Mesenchymal stem cell (in vitro differentiated cells and primary cell): ENCODE data around the gene PRR4.

Source experiments
- DNase-seq: peaks from one replicate; pipeline ENCODE4 v3.0.0-alpha.2; 2013
- H2AFZ ChIP-seq: one replicate; pipeline ENCODE4 v1.6.1; 2013; ENCODE audit warnings: low read depth, mild to moderate bottlenecking, control low read depth, inconsistent platforms, low read length, moderate library complexity
- H2AK5ac ChIP-seq: 2 replicates; pipeline ENCODE4 v1.6.1; 2013; ENCODE audit warnings: low read length, moderate library complexity, mild to moderate bottlenecking, inconsistent platforms; ENCODE audit not compliant: severe bottlenecking
- H2BK120ac ChIP-seq: one replicate; pipeline ENCODE4 v1.6.1; 2013; ENCODE audit warnings: low read depth, mild to moderate bottlenecking, inconsistent platforms, low read length, moderate library complexity
- H2BK12ac ChIP-seq, 2 experiments: one replicate each; pipeline ENCODE4 v1.6.1; 2013; ENCODE audit warnings: inconsistent platforms in 2 of 2, low read length in 2 of 2, mild to moderate bottlenecking in 2 of 2, moderate library complexity in 2 of 2, control low read depth in 1 of 2
- H2BK15ac ChIP-seq: one replicate; pipeline ENCODE4 v1.6.1; 2013; ENCODE audit warnings: mild to moderate bottlenecking, low read depth, inconsistent platforms; ENCODE audit not compliant: poor library complexity, severe bottlenecking
- H2BK5ac ChIP-seq: 2 replicates; pipeline ENCODE4 v1.6.1; 2013; ENCODE audit warnings: low read depth, mild to moderate bottlenecking, low read length, control low read depth, inconsistent platforms; ENCODE audit not compliant: poor library complexity, severe bottlenecking
- H3K14ac ChIP-seq, 2 experiments: one replicate each; pipeline ENCODE4 v1.6.1; 2013; ENCODE audit warnings: inconsistent platforms in 2 of 2, low read length in 2 of 2, control low read depth in 1 of 2, mild to moderate bottlenecking in 1 of 2, moderate library complexity in 1 of 2
- H3K18ac ChIP-seq, 2 experiments: one replicate each; pipeline ENCODE4 v1.6.1; 2013; ENCODE audit warnings: inconsistent platforms in 2 of 2, low read length in 2 of 2, control low read depth in 1 of 2, low read depth in 1 of 2, mild to moderate bottlenecking in 1 of 2
- H3K23ac ChIP-seq, 2 experiments: one replicate each; pipeline ENCODE4 v1.6.1; 2013; ENCODE audit warnings: inconsistent platforms in 2 of 2, low read length in 2 of 2, mild to moderate bottlenecking in 2 of 2, moderate library complexity in 2 of 2, control low read depth in 1 of 2
- H3K27ac ChIP-seq: 2 replicates; pipeline ENCODE4 v1.5.1; 2013; ENCODE audit warnings: mild to moderate bottlenecking, moderate library complexity, low read length, control low read depth, inconsistent platforms; ENCODE audit not compliant: poor library complexity, severe bottlenecking
- H3K27me3 ChIP-seq, 2 experiments: 2 replicates each; pipeline versions ENCODE4 v1.6.1 to v1.7.0; 2013; ENCODE audit warnings: low read length in 2 of 2, mild to moderate bottlenecking in 2 of 2, moderate library complexity in 2 of 2, control low read depth in 1 of 2, inconsistent platforms in 1 of 2; ENCODE audit not compliant: control insufficient read depth in 1 of 2, insufficient read depth in 1 of 2
- H3K36me3 ChIP-seq, 2 experiments: 2 replicates each; pipeline versions ENCODE4 v1.6.1 to v1.7.0; 2013; ENCODE audit warnings: low read length in 2 of 2, control low read depth in 1 of 2, inconsistent platforms in 1 of 2, low read depth in 1 of 2, mild to moderate bottlenecking in 1 of 2; ENCODE audit not compliant: insufficient read depth in 2 of 2, control insufficient read depth in 1 of 2
- H3K4ac ChIP-seq, 2 experiments: one replicate each; pipeline ENCODE4 v1.6.1; 2013; ENCODE audit warnings: inconsistent platforms in 2 of 2, low read length in 2 of 2, mild to moderate bottlenecking in 2 of 2, moderate library complexity in 2 of 2, control low read depth in 1 of 2, low read depth in 1 of 2
- H3K4me1 ChIP-seq: 2 replicates; pipeline ENCODE4 v1.6.1; 2013; ENCODE audit warnings: low read depth, low read length, control low read depth; ENCODE audit not compliant: control insufficient read depth, insufficient read depth
- H3K4me2 ChIP-seq: 2 replicates; pipeline ENCODE4 v1.6.1; 2013; ENCODE audit warnings: low read length, mild to moderate bottlenecking, inconsistent platforms; ENCODE audit not compliant: poor library complexity, severe bottlenecking
- H3K4me3 ChIP-seq, 2 experiments: 2 replicates each; pipeline versions ENCODE4 v1.5.1 to v1.7.0; 2013; ENCODE audit warnings: low read length in 2 of 2, mild to moderate bottlenecking in 2 of 2, control low read depth in 1 of 2, low read depth in 1 of 2; ENCODE audit not compliant: insufficient read depth in 1 of 2
- H3K79me1 ChIP-seq: replicated peaks from 2 replicates; pipeline ENCODE4 v1.6.1; 2013; ENCODE audit warnings: mild to moderate bottlenecking, control low read depth, low read length, inconsistent platforms; ENCODE audit not compliant: poor library complexity, severe bottlenecking
- H3K9ac ChIP-seq: 2 replicates; pipeline ENCODE4 v1.7.0; 2013; ENCODE audit warnings: mild to moderate bottlenecking, low read length, moderate library complexity
- H3K9me3 ChIP-seq: 2 replicates; pipeline ENCODE4 v1.7.0; 2013; ENCODE audit warnings: mild to moderate bottlenecking, low read length; ENCODE audit not compliant: control insufficient read depth
- H4K8ac ChIP-seq: one replicate; pipeline ENCODE4 v1.6.1; 2013; ENCODE audit warnings: inconsistent platforms, mild to moderate bottlenecking, low read length, moderate library complexity
- H4K91ac ChIP-seq: one replicate; pipeline ENCODE4 v1.6.1; 2013; ENCODE audit warnings: mild to moderate bottlenecking, low read length, inconsistent platforms
- WGBS: methylation state at CpG from one replicate; pipeline ENCODE4 v1.1.7; 2013; ENCODE audit warnings: mixed read lengths; 5-methylcytosine and 5-hydroxymethylcytosine counted together

PRR4 gene

DNA sequence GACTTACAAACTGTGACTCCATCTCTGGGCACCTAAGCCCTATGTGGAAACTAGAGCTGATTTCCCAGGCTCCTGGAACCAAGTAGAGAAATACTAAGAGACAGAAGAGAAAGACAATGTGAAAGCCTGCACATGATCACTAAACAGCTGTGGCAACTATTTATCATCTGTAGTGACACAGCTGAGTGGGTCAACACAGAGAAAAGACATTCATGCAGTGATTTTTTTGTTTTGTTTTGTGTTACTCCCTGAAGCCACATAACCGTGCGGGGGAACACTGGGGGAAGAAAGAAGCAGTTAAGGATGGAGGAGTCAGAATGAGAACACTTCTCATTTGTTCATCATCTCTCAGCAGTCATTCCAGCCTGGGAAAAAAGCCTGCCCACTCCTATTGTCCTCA, 1.5 kb downstream of the PRR4 start:
- H2BK15ac ChIP-seq, result no peak overlapping the region
- H3K9me3 ChIP-seq, result no peaks in the 10 kb centered on the region
- no peak overlapping the region for H3K18ac ChIP-seq
- H4K91ac ChIP-seq, result no peak overlapping the region
- H2BK5ac ChIP-seq, result no peak overlapping the region
- no peak overlapping the region for H3K4me2 ChIP-seq
- no peak overlapping the region for H3K23ac ChIP-seq
- peaks cover 4% of the 10 kb centered on the region for H3K79me1 ChIP-seq
- no peak overlapping the region for H3K4ac ChIP-seq
- DNase-seq, result no peak
- H3K9ac ChIP-seq, result no peak overlapping the region
- no peaks in the 10 kb centered on the region for H3K4me1 ChIP-seq
- no peaks in the 10 kb centered on the region for H3K27me3 ChIP-seq
- no peak overlapping the region for H2AFZ ChIP-seq
- no peak overlapping the region for H3K27ac ChIP-seq
- WGBS, result 29% methylated on average over 2 of the region's 2 CpGs
- H2BK120ac ChIP-seq, result no peak overlapping the region
- H3K36me3 ChIP-seq, result peaks cover 9 to 18% of the 10 kb centered on the region in 2 experiments
- no peak overlapping the region for H2BK12ac ChIP-seq
- H3K14ac ChIP-seq, result no peak overlapping the region
- no peak overlapping the region for H4K8ac ChIP-seq
- H2AK5ac ChIP-seq, result no peak overlapping the region
- H3K4me3 ChIP-seq, result no peak overlapping the region

DNA sequence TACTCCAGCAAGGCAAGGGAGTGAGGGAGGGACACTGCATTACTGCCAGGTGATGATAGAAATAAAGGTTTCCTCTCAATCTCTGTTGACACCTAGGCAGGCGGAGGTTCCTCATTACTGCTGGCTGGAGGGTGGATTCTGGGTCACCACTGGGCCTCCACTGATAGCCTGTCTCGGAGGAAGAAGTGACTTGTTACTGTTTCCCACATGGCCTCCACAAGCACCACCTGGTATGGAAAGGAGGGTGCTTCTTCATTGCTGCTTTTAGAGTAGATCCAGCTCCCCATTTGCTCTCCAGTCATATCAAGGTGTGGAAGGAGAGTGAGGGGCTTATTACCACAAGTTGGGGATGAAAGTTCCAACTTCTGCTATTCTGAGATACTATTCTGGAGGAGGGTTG, 6.4 kb downstream of the PRR4 start:
- Histone ChIP-seq H3K36me3 (peaks cover 7 to 13% of the 10 kb centered on the region in 2 experiments), H2BK15ac (no peak overlapping the region), H2AFZ (no peak overlapping the region), H3K14ac (no peak overlapping the region), H2BK12ac (no peak overlapping the region), H3K23ac (no peak overlapping the region), H2AK5ac (no peak overlapping the region), H3K27ac (no peak overlapping the region), H3K4me2 (no peak overlapping the region), H3K27me3 (no peaks in the 10 kb centered on the region), H3K9ac (no peak overlapping the region), H3K18ac (no peak overlapping the region), H3K79me1 (peaks cover 1% of the 10 kb centered on the region), H4K8ac (no peak overlapping the region), H3K4me1 (no peaks in the 10 kb centered on the region), H3K9me3 (no peaks in the 10 kb centered on the region), H2BK5ac (no peak overlapping the region), H3K4me3 (no peak overlapping the region), H4K91ac (no peak overlapping the region), H3K4ac (no peak overlapping the region), H2BK120ac (no peak overlapping the region)
- WGBS, result 100% methylated on average over 2 of the region's 2 CpGs
- DNase-seq, result no peak

DNA sequence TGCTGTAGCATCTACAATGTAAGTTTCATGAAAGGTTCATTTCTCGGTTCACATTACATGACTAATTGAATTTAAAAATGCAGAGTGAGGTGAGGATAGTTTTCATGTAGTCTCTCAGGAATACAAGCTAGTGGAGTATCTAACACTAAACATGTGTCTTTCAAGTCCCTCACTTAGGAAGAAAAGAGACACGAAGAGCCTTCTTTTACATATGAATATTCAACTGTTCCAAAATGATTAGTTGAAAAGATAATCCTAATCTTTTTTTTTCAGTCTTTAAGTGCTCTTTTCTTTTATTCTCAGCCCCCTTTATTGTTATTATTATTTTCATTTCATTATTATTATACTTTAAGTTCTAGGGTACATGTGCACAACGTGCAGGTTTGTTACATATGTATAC, 10.8 kb downstream of the PRR4 start:
- H3K27ac ChIP-seq, result no peak overlapping the region
- H3K18ac ChIP-seq, result no peak overlapping the region
- DNase-seq, result no peak
- peaks cover 3 to 4% of the 10 kb centered on the region in 2 experiments for H3K36me3 ChIP-seq
- H3K79me1 ChIP-seq, result no peaks in the 10 kb centered on the region
- 100% methylated on average over 1 of the region's 3 CpGs for WGBS
- H3K9ac ChIP-seq, result no peak overlapping the region
- no peak overlapping the region for H2BK5ac ChIP-seq
- H2BK15ac ChIP-seq, result no peak overlapping the region
- H3K4me3 ChIP-seq, result no peak overlapping the region
- H3K4me1 ChIP-seq, result no peaks in the 10 kb centered on the region
- H3K14ac ChIP-seq, result no peak overlapping the region
- H4K8ac ChIP-seq, result no peak overlapping the region
- H3K4ac ChIP-seq, result no peak overlapping the region
- no peaks in the 10 kb centered on the region for H3K27me3 ChIP-seq
- H4K91ac ChIP-seq, result no peak overlapping the region
- H2BK12ac ChIP-seq, result no peak overlapping the region
- no peak overlapping the region for H3K4me2 ChIP-seq
- no peaks in the 10 kb centered on the region for H3K9me3 ChIP-seq
- no peak overlapping the region for H3K23ac ChIP-seq
- no peak overlapping the region for H2AFZ ChIP-seq
- H2AK5ac ChIP-seq, result no peak overlapping the region
- H2BK120ac ChIP-seq, result no peak overlapping the region

DNA sequence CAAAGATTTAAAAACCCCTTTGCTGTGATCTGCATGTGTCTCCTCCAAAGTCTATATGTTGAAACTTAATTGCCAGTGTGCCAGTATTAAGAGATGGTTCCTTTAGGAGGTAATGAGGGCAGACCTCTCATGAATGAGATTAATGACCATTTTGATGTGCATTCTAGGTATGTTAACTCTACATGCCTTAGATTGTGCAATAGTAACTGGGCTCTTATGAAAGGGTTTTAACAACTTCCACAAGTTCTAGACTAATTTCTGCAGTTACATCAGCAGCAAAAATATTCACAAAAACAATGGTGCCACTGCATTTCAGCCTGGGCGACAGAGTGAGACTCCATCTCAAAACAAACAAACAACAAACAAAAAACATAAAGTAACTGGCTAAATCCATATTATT, 19.3 kb downstream of the PRR4 start:
- Histone ChIP-seq H2BK5ac (no peak overlapping the region), H2BK15ac (no peak overlapping the region), H3K9me3 (no peaks in the 10 kb centered on the region), H2BK120ac (no peak overlapping the region), H3K36me3 (no peaks in the 10 kb centered on the region), H3K27ac (no peak overlapping the region), H3K9ac (no peak overlapping the region), H3K4me3 (no peak overlapping the region), H3K18ac (no peak overlapping the region), H3K23ac (no peak overlapping the region), H4K91ac (no peak overlapping the region), H2AK5ac (no peak overlapping the region), H3K4me2 (no peak overlapping the region), H3K79me1 (no peaks in the 10 kb centered on the region), H2AFZ (no peak overlapping the region), H3K4ac (no peak overlapping the region), H3K27me3 (no peaks in the 10 kb centered on the region), H4K8ac (no peak overlapping the region), H3K4me1 (no peaks in the 10 kb centered on the region), H3K14ac (no peak overlapping the region), H2BK12ac (no peak overlapping the region)
- WGBS, result no CpG with 5 or more reads among the region's 1 CpG
- DNase-seq, result no peak
